Measurements from ENCODE around the gene DTNBP1. TPM values are rescaled to one million over a fixed set of nuclear protein-coding genes. Genes with fewer than 3 reads are reported as not detected.
A peak's percentile ranks its signal among the peaks of the same experiment; 100 is the strongest.

DTNBP1 gene
- total RNA-seq, 1 experiment from 2014 or later: 6.4 TPM

DNA sequence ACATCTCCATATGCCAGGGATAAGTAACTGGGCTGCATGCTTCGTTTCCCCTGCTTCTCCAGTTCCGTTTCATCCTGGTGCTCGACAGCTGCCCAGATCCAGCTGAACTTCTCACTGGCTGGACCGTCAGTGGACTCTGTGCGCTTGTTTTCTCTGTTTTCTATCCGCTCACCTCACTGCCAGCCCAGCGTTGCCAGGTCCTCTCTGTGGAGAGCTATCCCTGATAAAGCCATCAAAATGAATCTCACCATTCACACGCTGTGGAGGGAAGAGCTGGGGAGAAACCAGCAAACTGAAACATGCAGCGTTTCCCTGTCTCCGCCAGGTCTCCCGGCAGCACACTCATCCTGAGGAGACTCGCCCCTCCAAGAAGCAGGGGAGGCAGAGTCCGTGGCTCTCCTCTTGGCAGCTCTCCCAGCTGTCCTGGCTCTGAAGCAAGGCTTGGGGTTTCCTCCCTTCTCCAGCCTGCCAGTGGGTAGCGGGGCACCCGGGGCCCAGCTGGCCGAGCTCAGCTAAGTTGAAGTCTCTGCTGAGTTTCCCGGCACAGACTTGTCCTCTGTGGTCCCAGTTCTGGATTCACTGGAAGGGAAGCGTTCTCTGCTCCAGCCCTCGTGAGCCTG lies 160.9 kb downstream of the DTNBP1 start:
- peak; percentile 81 for DNase-seq (ENCODE audit: low read depth)

DNA sequence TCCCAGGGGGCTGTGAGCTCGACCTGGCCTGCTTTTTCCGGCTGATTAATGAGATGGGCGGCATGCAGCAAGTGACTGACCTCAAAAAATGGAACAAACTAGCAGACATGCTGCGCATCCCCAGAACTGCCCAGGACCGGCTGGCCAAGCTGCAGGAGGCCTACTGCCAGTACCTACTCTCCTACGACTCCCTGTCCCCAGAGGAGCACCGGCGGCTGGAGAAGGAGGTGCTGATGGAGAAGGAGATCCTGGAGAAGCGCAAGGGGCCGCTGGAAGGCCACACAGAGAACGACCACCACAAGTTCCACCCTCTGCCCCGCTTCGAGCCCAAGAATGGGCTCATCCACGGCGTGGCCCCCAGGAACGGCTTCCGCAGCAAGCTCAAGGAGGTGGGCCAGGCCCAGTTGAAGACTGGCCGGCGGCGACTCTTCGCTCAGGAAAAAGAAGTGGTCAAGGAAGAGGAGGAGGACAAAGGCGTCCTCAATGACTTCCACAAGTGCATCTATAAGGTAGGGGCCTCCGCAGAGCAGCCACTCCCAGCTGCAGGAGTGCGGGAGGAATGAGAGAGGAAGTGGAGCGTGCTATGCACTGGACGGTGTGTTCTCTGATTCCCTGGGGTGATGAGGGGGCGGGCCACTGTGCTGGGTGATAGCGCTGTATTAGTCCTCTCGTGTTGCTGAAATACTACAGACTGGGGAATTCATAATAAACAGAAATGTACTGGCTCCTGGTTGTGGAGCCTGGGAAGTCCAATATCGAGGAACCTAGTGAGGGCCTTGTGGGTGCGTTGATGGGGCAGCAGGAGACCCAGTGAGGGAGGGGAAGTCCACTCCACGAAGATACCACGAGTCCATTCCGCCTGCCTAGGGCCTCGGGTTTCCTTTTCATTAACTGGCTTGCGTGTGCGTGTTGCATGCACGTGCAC lies 161.7 kb downstream of the DTNBP1 start:
- no peak for DNase-seq (ENCODE audit: low read depth)

DNA sequence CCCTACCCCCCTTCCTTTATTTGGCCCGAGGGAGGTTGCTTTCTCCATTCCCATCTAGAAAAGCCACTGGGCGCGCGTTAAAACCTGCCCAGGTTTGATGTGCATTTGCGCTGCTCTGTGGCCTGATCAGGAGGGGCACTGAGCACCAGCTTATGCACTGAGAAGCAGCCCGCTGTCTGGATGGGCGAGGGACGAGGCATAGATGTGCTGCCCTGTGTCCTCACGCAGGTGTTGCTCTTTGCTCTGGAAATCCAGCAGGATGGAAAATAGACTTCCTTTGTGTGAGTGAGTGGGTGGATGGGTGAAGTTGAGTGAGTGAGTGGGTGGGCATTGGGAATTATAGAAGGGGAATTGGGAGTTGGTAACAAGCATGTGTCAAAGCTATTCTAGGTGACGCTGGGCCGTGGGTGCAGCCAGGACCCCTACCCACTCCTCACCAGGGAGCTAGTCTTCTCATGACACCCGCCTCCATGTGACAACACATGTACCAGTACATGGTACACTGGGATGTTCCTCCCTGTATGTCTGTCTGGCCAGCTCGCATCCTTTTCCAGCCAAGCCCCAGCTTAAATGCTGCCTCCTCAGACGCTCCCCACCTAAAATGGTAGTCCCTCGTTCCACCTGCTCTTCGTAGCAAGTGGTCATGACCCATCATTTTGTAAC lies 162.6 kb downstream of the DTNBP1 start:
- no peak for DNase-seq (ENCODE audit: low read depth)

DNA sequence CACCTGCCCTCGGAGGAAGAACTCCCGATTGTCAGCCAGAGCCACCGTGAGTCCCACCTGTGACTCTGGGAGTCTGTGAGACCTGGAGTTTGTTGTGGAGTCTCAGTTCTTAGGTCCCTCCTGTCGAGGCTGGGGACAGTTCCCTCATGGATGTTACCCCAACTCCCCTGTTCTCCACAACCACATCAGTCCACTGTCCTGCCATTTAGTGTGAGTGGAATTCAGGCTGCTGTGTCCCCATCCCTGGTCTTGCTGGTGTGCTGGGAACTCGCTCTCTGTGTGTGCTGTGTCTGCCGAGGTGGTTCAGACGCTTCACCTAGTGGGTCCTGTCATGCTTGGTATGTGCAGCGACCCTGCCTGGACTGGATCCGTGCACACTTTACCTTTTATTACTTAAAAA lies 163.2 kb downstream of the DTNBP1 start:
- DNase-seq (ENCODE audit: low read depth): no peak

DNA sequence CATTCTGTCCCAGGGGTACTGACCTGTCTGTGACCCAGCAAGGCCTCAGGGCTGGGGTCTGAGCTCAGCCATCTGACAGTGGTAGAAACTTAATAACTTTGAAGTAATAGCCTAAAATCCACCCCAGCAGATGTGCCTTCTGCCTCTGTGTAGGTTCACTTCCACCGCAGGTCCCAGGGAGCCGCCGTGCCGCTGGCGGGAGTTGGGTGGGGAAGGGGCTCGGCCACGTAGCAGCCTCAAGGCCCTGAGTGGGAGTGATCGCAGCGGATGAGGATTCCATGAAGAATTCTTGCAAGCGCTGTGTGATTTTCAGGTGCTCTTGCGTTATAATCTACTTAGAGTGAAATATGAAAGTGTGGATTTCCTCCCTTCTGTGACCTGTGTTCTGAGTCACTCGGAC lies 163.7 kb downstream of the DTNBP1 start:
- DNase-seq (ENCODE audit: low read depth): no peak

DNA sequence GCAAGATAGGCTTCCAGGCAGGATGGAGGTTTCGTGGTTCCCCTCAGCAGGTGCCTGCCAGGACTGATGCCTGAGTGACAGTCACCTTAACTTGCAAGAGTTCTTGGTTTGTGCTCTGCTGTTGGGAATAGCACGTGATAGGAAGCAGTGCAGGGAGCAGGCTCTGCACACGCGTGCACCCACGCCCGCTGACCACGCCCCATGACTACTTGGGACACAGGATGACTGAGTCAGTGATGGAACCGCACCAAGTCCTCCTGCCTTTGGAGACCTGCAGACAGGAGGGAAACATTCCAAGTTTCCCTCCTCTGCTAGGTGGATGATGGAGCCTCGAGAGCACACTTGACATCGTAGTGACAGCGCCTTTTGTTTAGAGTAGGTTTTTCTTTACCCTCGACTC lies 164.2 kb downstream of the DTNBP1 start:
- peak; percentile 58 for DNase-seq (ENCODE audit: low read depth)

DNA sequence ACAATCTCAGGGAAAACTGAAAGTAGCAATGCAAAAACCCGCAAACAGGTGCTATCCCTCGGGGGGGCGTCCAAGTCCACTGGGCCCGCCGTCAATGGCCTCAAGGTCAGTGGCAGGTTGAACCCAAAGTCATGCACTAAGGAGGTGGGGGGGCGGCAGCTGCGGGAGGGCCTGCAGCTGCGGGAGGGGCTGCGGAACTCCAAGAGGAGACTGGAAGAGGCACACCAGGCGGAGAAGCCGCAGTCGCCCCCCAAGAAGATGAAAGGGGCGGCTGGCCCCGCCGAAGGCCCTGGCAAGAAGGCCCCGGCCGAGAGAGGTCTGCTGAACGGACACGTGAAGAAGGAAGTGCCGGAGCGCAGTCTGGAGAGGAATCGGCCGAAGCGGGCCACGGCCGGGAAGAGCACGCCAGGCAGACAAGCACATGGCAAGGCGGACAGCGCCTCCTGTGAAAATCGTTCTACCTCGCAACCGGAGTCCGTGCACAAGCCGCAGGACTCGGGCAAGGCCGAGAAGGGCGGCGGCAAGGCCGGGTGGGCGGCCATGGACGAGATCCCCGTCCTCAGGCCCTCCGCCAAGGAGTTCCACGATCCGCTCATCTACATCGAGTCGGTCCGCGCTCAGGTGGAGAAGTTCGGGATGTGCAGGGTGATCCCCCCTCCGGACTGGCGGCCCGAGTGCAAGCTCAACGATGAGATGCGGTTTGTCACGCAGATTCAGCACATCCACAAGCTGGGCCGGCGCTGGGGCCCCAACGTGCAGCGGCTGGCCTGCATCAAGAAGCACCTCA lies 166.3 kb downstream of the DTNBP1 start:
- no peak for DNase-seq (ENCODE audit: low read depth)

DNA sequence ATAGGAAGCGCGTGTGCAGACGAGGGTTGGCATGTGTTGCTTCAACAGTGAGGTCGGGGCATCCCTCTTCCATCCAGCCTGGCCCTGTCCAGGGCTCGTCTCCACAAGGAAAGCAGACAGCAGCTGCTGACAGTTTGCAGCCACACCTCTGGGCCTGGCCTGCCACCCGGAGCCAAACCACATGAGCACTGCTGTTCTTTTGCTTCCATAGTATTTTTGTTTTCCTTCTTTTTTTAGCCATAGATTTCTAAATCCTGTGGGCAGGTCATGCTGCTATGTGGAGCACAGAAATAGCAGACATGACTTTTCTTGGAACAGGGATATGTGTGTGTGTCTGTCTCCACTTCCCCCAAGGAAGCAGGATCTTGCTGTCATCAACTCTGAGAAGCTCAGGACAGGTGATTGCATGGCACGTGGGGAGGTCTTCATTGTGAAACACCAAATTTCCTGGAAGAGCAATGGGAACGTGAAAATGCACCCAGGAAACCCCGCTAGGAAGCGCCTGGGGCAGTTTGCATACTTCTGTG lies 167.4 kb downstream of the DTNBP1 start:
- DNase-seq (ENCODE audit: low read depth): peak; percentile 54

DNA sequence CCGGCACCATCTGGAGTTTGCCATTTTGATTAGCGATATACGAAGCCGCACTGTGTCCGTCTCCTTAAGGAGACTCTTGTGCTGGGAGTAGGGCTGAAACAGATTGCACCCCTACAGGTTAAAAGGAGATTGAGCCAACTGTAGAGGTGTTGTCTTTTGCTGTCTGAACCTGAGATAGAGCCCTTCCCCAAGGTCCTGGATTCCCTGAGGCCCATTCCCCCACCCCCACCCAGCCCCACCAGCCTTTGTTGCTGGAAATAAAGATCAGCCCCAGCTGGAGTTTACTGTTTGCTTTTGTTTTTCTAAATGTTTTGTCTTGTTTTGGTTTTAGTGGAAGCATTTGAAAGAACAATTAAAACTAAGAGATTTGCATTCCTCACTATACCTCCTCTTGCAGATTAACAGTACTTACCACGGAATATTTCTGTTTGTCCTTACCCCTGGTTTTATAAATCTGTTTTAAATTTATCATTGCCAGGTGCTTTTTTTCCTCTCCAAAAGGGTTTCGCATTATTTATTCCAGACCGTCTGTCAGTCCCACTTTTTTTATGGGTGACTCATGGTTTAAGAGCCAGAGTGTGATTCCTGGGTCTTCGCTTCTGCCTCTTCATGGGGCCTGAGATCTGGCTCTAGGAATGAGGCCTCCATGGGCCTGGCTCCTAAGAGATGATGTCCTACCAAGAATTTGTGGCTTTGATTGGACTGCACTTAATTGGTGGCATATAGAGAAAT lies 169.2 kb downstream of the DTNBP1 start:
- peak; percentile 81 for DNase-seq (ENCODE audit: low read depth)

DNA sequence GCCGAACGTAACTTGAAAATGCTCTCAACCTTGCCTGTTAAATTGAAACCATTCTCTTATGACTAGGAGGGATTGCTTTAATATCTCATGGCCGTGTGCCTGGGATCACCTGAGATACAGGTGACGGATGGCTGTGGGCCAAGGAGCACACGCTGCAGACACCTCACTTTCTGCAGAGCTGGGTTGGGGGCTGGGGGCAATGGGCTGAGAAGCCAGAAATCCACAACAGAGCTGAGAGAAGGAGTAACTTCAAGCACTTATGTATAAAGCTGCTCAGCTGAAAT lies 170.9 kb downstream of the DTNBP1 start:
- DNase-seq (ENCODE audit: low read depth): no peak

DNA sequence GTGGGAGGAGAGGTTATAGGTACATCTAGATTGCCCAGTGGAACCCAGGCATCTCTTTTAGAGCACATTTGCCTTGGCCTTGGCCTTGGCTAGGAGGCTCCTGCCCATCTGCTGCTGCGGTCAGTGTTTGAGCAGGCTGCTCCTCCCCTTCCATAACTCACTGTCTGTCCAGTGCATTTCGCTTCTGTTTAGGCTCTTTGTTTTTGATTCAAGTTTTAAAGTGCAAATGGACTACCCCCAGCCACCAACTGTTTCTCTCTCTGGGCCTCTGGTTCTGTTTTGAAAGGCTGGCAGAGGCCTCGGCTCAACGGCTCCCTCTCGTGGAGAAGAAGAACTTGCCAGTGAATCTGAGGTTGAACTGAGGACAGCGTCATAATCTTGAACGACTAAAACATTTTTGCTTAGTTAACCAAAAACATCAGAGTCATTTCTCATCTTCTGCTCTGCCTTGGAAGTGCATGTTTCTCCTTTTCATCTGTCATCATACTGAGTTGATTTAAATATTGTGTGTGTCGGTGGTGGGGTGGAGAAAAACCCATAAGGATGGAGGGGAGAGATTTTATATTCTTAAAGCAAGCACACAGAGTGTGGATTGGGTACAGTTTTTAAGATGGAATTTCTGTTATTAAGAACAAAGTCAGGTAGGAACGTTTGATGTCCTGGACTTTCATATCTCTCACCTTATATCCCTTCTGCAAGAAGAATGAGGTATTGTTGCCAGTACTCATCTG lies 171.4 kb downstream of the DTNBP1 start:
- DNase-seq (ENCODE audit: low read depth): peak; percentile 89

DNA sequence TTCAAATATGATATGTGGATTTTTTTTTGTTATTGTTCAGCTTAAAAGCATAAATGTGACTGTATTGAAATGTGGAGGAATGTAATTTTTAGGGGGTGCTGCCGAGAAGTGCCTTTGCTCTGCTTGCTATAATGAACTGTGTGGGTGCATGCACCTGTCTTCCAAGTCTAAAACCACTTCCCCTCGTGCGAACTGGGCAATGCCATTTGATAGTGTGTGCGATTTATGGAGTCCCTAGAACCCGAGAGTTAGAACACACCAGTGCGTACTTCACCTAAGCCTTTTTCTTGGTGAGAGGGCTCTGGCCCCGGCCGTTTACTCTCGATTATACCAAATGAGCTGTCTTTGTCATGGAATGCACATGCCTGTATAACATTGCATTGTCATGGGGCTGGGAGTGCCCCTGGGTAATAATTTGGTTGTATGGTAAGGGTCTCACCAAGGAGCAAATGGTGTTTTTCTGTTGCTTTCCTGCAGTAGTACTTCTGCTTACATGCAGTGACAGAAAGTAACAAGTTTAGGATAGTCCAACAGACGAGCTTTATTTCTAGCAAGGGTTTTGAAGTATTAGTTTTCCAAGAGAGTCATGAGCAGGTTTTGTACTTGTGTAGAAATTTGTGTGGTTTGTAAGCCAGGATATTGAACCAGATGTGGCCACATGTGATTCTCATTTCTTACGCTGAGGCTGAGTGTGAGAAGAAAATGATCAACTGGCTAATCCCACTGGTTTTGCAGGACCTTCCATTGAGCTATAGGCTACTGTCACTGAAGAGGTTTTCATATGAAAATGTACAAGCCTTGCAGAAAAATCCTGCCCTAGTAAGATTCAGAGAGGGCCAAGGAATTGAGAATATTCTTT lies 172.4 kb downstream of the DTNBP1 start:
- DNase-seq (ENCODE audit: low read depth): peak; percentile 33

DNA sequence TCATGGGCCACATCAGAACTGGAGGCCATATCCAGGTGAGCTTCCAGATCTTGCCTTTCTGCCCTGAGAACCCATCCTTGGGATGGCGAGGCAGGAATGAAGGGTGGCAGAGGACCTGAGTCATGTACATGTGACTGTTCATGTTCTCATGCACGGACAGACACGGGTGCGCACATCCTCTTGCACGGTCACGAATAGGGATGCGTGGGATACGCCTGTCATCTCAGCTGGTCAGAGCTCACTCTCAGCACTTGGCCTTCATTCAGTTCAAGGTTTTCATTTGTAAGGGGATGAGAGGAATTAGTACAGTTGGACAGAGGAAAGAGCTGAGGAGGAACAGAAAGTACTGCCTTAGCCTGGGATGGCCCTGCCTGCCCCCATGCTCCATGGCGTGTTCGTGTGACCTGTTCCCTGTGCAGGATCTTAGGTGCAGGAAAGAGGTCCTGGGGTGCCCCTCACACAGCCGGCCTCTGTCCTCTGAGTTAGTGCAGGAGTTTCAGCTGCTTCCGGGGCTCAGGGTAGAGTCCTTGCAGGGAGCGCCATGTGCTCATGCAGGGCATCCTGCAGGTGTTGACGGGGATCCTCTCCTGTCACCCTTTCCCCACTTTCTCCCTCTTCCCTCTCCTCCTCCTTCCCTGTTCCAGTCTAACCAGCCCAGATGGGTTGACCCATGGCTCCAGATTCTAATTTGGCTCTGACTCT lies 173.4 kb downstream of the DTNBP1 start:
- no peak for DNase-seq (ENCODE audit: low read depth)

DNA sequence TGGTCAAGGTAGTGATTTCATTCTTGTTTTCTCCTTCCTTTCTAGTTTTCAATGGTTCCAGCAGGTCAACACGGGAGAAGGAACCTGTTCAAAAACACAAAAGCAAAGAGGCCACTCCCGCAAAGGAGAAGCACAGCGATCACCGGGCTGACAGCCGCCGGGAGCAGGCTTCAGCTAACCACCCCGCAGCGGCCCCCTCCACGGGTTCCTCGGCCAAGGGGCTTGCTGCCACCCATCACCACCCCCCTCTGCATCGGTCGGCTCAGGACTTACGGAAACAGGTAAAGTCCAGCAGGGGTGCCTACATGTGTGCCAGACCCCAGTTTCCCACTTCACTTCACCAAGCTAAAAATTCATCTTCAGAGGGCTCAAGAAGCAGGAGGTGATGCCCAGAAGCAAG lies 175.6 kb downstream of the DTNBP1 start:
- DNase-seq (ENCODE audit: low read depth): no peak

DNA sequence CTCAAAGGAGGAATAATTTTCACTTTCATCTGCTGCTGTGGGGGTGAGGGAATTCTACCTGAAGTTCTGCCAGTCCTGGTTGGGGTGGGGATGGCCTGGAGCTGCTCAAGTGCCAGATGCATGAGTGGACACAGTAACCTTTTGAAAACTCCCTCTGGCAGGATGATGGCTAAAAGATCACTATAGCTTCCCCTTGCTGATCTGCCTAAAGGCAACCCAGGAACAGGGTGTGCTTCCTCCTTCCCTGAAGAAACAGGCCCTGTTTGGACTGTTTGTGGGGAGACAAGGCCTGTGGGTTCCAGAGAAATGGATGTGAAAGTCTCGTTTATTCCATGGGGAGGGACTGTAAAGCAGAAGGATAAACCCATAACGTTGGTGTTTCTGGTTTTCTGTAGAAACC lies 176.9 kb downstream of the DTNBP1 start:
- peak; percentile 47 for DNase-seq (ENCODE audit: low read depth)

DNA sequence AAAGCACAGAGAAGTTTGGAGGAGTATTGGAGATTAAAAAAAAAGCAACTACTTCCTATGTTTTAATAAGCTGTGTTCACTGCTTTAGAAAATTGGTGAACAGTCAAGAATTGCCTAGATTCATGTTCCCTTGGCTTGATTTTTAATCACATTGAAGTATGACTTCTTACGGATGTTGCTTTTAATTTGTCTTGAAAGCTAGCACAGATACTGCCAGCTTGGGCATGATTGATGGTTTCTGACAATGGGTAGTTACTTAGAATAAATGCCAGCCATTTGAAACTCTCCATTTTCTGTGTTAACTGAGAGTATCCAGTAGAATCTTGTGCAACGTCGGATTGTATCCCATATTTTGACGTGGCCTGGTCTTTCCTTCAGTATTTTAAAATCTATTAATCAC lies 178.0 kb downstream of the DTNBP1 start:
- no peak for DNase-seq (ENCODE audit: low read depth)

DNA sequence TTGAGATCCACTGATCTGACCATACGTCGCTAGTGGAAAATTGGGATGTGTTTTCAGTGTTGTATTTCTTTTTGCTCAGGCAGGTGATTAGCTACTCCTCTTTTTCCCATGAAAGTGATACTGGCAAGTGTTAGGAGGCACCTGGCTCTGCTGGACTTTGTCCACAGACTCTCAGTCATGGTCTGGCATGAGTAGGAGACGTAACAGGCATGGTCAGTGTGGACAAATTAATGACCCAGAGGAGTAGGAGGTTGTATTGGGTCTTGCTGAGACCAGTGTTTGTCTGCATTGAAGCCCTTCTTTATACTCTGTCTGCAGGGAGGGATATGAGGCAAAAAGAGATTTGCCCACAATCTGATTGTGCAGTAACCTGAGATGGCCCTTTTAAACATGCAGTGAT lies 178.7 kb downstream of the DTNBP1 start:
- no peak for DNase-seq (ENCODE audit: low read depth)

DNA sequence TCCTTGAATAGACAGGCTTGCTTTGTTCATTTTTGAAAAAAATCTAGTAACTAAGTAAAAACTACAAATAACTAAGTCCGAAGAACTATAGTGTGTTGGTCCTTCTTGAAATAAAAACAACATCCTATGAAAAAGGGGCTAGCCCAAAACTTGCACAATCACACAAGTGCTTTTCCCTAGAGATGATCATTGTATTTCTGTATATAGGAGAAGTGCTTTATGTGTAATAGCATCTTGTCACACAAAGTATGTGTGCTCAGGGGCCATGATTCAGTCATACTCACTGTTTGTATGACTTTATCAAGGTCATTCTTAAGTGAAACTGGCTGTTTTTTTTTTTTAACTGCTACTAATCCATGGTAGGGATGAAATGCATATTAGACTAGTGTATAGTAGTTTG lies 179.8 kb downstream of the DTNBP1 start:
- DNase-seq (ENCODE audit: low read depth): no peak

All from RPMI7951 (cell line).